Measurements from ENCODE around the gene HGFAC.

DNA sequence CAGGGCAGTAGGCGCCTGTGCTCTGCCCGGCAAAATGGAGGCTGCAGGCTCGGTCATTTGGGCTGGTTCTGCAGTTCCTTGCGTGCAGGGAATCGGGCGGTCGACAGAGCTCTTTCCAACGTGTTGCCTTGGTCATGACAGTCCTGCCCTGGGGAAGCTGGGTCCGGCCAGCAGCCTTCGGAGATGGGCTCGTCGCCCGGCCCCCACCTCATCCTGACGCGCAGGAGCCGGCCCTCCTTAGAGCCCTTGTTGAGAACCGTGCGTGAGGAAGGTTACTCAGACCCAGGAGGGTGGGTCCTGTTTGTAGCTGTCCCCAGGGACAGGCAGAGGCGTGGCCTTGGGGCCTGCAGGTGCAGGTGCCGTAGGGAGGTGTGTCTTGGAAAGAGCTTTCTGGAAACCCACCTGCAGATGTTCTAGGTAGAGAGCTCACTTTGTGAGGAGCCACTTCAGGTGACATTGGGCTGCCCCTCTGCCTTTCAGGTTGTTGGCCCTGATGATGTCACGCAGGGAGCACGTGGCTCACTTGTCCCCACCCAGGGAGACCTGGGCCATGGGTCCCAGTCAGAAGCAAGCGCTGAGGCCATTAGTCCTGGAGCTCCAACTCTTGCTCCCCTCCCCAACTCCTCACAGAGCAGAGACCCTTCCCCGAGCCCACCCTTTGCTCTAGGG is 15.2 kb upstream of the HGFAC start:
- TF ChIP-seq, protein P1, sequence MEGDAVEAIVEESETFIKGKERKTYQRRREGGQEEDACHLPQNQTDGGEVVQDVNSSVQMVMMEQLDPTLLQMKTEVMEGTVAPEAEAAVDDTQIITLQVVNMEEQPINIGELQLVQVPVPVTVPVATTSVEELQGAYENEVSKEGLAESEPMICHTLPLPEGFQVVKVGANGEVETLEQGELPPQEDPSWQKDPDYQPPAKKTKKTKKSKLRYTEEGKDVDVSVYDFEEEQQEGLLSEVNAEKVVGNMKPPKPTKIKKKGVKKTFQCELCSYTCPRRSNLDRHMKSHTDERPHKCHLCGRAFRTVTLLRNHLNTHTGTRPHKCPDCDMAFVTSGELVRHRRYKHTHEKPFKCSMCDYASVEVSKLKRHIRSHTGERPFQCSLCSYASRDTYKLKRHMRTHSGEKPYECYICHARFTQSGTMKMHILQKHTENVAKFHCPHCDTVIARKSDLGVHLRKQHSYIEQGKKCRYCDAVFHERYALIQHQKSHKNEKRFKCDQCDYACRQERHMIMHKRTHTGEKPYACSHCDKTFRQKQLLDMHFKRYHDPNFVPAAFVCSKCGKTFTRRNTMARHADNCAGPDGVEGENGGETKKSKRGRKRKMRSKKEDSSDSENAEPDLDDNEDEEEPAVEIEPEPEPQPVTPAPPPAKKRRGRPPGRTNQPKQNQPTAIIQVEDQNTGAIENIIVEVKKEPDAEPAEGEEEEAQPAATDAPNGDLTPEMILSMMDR (IDR thresholded peaks at IDR 0.05): no peak
- TF ChIP-seq POLR2A (IDR thresholded peaks at IDR 0.05): no peak
